NCI-H526 (cell line): ENCODE measurements around the gene SMARCAD1.

ENCODE experiments used
- DNase-seq, 2 experiments: peaks; one replicate each; lab custom pipeline; 2025; lab: John Stamatoyannopoulos, UW

Gene SMARCAD1

DNA sequence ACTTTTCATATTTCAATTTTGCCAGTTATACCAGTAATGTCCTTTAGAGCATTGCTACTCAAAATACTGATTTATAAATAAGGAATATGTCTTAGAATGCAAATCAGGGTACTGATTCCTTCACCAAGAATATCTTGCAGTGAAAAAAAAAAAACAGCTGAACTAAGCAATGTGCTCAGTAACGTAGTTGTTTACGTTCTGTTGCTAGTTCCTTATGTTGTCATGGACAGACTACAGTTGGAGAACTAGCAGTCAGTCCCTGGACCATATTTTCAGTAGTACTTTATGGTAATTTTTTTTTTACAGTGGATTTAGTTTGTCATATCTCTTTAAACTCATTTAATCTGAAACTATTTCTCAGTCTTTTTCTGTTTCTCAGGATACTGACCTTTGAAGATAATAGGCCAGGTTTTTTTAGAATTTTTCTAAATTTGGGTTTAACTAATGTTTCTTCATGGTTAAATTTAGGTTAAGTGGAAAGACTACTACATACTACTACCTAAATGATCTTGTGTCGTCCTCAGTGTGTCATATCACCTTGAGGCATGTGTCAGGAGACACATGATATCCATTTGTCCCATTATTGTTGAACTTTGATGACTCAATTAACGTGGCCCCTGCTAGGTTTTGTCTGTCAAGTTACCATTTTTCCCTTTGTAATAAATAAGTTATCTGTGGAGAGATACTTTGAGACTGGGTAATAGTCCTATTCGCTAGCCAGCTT is 21.0 kb downstream of the SMARCAD1 start:
- DNase-seq, result no peak

- no peak for DNase-seq
These were observed 24.9 kb downstream of the SMARCAD1 start for GRCh38 chr4:94232519-94232918.

- no peak for DNase-seq
These were observed 28.2 kb downstream of the SMARCAD1 start for GRCh38 chr4:94235825-94236224.

- no peak for DNase-seq
These were observed 29.6 kb downstream of the SMARCAD1 start for GRCh38 chr4:94237271-94237670.

DNA sequence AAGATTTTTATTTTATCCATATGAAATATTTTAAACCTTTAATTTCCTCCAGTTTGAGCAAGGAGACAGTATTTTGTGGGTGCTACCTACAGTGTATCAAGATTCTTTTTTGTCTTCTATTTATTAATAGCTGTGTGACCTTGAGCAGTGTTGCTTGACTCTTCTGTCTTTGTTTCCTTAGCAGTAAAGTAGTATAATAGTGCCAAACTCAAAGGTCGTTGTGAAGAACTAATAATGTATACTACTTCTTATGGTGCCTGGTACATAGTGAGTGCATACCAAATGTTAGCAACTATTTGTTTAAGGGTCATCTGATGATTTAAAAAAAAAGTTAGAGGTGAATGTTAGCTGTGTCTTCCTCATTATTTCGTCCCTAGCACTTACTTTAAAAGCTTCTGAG is 30.5 kb downstream of the SMARCAD1 start:
- no peak for DNase-seq

DNA sequence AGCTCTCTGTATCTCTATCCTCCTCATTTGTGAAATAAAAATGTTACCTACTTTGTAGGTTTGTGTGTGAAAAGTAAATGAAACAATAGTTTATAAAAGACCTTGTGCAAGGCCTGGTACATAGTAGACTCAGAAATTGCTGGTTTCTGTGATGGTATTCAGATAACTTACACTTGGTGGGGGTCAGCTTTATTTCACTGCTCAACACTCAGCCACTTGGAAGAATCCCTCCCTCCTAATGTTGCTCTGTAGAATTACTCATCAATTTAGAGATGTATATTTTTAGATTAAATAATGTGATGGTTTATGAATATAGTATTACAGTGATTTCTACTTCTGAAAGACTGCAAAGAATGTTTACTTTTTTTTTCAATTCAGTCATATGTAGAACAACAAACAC is 32.7 kb downstream of the SMARCAD1 start:
- DNase-seq, result no peak

- DNase-seq, result peak in 1 of 2 experiments; percentile 13
These were observed 36.6 kb downstream of the SMARCAD1 start for GRCh38 chr4:94244087-94244828.

DNA sequence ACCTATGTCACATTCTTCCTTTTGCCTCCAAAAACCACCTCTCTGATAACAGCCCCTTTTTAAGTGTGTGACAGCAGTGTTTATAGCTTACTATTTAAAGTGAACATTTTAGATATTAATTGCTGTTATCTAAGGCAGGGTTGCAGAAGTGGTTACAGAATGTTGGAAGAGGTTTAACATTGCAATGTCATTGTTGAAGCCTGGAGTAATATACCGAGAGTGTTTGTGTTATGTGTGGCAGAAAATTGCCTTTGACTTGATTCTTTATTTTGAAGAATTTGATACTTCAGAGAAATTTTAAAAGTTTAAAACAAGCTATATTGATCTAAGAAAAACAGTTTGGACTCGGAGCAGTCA is 37.1 kb downstream of the SMARCAD1 start:
- no peak for DNase-seq

- DNase-seq, result no peak
These were observed 43.4 kb downstream of the SMARCAD1 start for GRCh38 chr4:94251094-94251493.

DNA sequence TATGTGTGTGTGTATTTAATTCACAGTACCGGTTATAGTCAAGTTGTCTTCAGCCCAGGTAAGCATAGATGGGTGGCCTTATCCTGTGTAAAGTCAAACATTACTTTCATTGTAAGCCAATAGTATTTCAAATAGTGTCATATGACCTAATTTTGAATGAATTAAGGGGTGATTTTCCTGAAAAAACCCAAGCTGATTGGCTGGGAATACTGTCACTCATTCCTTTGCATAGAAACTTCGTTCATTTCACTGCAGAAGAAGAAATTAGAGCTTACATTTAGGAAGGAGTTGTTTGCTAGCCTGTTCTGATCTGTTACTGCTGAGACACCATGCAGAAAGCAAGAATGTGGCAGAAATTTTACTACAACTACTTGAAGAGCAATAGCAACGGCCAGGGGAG is 45.4 kb downstream of the SMARCAD1 start:
- DNase-seq, result no peak

GRCh38 chr4:94256144-94256783 is 48.6 kb downstream of the SMARCAD1 start:
- DNase-seq, result no peak

GRCh38 chr4:94256828-94257227 is 49.2 kb downstream of the SMARCAD1 start:
- DNase-seq, result no peak

DNA sequence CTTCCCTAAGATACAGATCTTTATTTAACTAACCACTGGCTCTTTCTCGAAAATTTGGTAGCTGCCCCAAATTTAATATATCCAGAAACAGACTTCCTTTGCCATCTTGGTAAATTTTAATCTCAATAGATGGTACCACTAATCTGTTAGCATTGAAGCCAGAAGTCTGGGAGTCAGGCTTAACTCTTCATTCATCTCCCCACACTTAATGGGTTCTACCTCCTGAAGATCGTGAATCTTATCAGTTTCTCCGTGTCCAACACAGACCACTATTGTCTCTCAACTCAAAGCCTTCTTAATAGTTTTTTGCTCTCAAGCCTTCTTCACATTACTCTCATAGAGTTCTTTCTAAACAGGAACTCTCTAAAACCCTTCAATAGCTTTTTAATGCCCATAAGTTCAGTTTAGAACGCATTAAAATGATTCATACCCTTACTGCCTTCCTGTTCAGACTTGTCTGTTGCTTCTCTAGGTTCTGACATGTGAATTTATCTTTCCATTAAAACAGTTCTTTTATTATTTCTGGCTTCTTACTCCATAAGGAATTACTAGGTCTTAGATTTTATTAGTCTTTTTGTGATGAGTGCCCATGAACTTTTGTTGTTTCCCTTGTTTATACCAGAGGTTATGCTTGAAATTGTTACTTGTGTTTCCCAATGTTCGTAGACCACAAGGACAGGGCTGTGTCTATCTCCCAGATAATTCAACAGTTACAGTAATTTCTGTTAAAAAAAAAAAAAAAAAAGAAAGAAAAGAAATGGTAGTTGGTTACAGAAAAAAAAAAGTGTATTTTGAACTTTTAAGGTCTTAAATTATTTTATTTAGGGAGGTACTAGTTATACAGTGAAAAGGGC is 54.7 kb downstream of the SMARCAD1 start:
- no peak for DNase-seq

DNA sequence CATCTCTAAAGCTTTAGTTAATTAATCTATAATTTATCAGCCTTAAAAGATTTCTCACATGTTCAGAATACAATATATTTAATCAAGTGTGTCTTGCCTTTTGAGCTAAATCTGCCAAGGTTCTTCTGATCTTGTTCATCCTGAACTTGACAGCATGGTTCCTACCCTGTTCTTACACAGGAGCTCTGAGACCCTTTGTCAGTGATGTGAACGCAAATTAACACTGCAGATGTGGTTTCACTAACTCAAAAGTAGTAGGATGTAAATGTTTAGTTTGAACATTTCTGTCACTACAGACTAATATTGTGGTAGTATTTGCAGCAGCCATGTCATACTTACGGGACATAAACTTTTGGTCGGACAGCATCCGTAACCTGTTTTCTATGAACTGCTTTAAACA is 59.4 kb downstream of the SMARCAD1 start:
- DNase-seq, result no peak

DNA sequence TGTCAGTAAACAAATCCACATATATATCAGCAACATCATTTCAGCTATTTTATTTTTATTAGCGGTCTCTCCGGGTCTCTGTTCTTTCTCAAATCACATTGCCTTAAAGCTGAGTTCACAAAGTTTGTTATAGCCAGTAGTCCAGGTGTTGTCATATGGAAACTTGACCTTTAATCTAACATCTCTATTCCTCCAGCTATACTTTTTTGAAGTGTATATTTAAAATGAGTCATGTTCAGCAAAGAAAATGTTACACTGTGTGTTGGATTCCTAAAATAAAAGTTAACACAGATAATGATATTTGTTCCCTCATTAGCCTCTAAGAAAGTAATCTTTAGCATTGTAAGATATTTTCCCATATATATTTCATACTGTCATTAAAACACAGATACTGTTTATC is 63.6 kb downstream of the SMARCAD1 start:
- no peak for DNase-seq

DNA sequence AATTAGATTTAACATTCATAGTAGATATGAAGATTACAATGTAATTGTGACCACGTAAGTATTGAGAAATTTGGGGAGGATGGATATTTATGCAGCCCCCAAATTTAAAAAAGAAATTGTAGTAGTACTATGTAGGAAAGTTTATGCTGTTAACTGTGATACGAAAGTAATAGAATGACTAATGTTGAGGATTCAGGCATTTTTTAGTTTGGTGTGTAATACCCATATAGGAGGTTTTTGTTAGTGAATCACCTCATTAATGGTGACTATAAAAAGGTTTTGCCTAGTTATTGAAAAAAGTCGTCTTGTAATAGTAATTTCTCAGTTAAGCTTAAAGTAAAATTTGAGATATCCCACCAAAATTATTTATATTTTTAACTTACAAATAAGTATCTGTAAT is 67.2 kb downstream of the SMARCAD1 start:
- no peak for DNase-seq

DNA sequence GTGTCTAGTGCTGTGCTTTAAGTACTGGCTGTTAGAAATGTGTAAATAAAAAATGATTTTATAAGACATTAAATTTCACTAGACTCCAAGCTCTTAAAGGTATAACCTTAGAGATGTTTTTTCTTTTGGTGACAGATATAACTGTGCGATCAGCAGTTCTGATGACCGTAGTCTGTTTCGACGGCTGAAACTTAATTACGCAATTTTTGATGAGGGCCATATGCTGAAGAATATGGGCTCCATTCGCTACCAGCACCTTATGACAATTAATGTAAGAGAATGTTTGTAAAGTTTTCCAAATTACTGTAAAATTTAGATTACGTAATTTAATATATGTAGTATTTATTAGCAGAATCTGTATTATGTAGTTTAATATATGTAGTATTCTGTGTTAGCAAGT is 68.5 kb downstream of the SMARCAD1 start:
- DNase-seq, result no peak

GRCh38 chr4:94277534-94277933 is 69.9 kb downstream of the SMARCAD1 start:
- DNase-seq, result no peak

- DNase-seq, result no peak
These were observed 71.1 kb downstream of the SMARCAD1 start for GRCh38 chr4:94278781-94279180.

DNA sequence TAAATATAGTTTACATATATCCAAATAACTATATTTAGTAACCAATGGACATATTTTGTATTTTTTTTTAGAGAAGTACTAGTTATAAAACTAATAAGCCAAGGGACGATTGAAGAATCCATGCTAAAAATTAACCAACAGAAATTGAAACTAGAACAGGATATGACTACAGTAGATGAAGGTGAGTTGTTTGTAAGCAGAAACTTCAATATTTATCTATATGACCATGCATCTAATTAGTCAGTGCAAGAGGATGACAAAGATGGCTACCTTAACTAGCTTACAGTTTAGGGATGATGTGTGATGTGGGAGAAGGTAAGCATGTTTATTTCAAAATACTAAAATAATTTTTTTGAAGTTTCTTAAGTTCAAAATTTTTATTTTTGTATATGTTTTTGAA is 77.2 kb downstream of the SMARCAD1 start:
- no peak for DNase-seq

GRCh38 chr4:94285666-94286065 is 78.0 kb downstream of the SMARCAD1 start:
- DNase-seq, result no peak

GRCh38 chr4:94290245-94290644 is 82.6 kb downstream of the SMARCAD1 start:
- no peak for DNase-seq
